Spinal cord (tissue), 10 donors: Measurements from ENCODE around the gene CDH23. TPM values are rescaled to one million over a fixed set of nuclear protein-coding genes. Genes with fewer than 3 reads are reported as not detected.

Experiments
- DNase-seq, 6 donors: peaks; one replicate each; pipeline versions ENCODE4 v3.0.0 to v3.0.0-alpha.2; 2013 to 2015; ENCODE audit warnings: low spot score in 6 of 6, low read depth in 4 of 6
- H3K27ac ChIP-seq: one replicate; pipeline ENCODE4 v1.5.1; 2013; ENCODE audit warnings: low read depth, low read length, control low read depth
- H3K27me3 ChIP-seq: one replicate; pipeline ENCODE4 v1.6.1; 2013; ENCODE audit warnings: low read length; ENCODE audit not compliant: control insufficient read depth, insufficient read depth
- H3K36me3 ChIP-seq: one replicate; pipeline ENCODE4 v1.6.1; 2013; ENCODE audit warnings: low read length; ENCODE audit not compliant: control insufficient read depth, insufficient read depth
- H3K4me1 ChIP-seq: one replicate; pipeline ENCODE4 v1.6.1; 2013; ENCODE audit warnings: low read length; ENCODE audit not compliant: control insufficient read depth, insufficient read depth
- H3K4me3 ChIP-seq: one replicate; pipeline ENCODE4 v1.5.1; 2013; ENCODE audit warnings: low read depth, low read length, control low read depth
- H3K9me3 ChIP-seq: one replicate; pipeline ENCODE4 v1.6.1; 2013; ENCODE audit warnings: low read length; ENCODE audit not compliant: control insufficient read depth, insufficient read depth
- WGBS: methylation state at CpG from one replicate; pipeline ENCODE4 v1.1.5; 2013; ENCODE audit warnings: missing lambda C conversion rate; ENCODE audit not compliant: insufficient coverage; 5-methylcytosine and 5-hydroxymethylcytosine counted together
- polyA plus RNA-seq, 2 donors: library from polyadenylated mRNA; unstranded; fragments of 120-200 nt; gene quantifications; one replicate each; pipeline ENCODE4 v1.2.1, GENCODE V29; 2013; ENCODE audit not compliant: insufficient read length in 2 of 2
- total RNA-seq, 2 donors: library from RNA; depleted of rRNA in 1 of 2; stranded (reverse); fragments of 120-200 nt in 1 of 2; fragments of >200 nt in 1 of 2; gene quantifications; one replicate each; pipeline versions ENCODE4 v1.2.3 to v1.2.4, GENCODE V29; 2013 to 2014
- donor health status: healthy.

The CDH23 gene
- total and polyA plus RNA-seq, 4 donors, result 15.6 to 24.2 (median 19.0) TPM

GRCh38 chr10:71367271-71367670 lies 29.4 kb upstream of the CDH23 start:
- Histone ChIP-seq H3K9me3 (no peaks in the 10 kb centered on the region), H3K4me3 (no peak overlapping the region), H3K27me3 (no peaks in the 10 kb centered on the region), H3K4me1 (no peaks in the 10 kb centered on the region), H3K27ac (no peak overlapping the region), H3K36me3 (peaks cover 4% of the 10 kb centered on the region)
- DNase-seq, result no peak
- WGBS, result 82% methylated on average over 2 of the region's 2 CpGs

GRCh38 chr10:71368176-71368575 lies 28.5 kb upstream of the CDH23 start:
- peaks cover 3% of the 10 kb centered on the region for H3K4me1 ChIP-seq
- no peak overlapping the region for H3K27ac ChIP-seq
- DNase-seq, result no peak
- H3K27me3 ChIP-seq, result no peaks in the 10 kb centered on the region
- no peaks in the 10 kb centered on the region for H3K36me3 ChIP-seq
- no peak overlapping the region for H3K4me3 ChIP-seq
- no peaks in the 10 kb centered on the region for H3K9me3 ChIP-seq
- 89% methylated on average over 1 of the region's 1 CpG for WGBS

- Histone ChIP-seq H3K36me3 (no peaks in the 10 kb centered on the region), H3K27ac (no peak overlapping the region), H3K4me1 (peaks cover 3% of the 10 kb centered on the region), H3K4me3 (no peak overlapping the region), H3K9me3 (no peaks in the 10 kb centered on the region), H3K27me3 (no peaks in the 10 kb centered on the region)
- DNase-seq, result no peak
- WGBS, result no CpG with 5 or more reads among the region's 2 CpGs
Measured at GRCh38 chr10:71368643-71369042, 28.1 kb upstream of the CDH23 start.

GRCh38 chr10:71369602-71370001 lies 27.1 kb upstream of the CDH23 start:
- DNase-seq, result no peak
- no peaks in the 10 kb centered on the region for H3K27me3 ChIP-seq
- 67% methylated on average over 1 of the region's 1 CpG for WGBS

GRCh38 chr10:71370031-71370430 lies 26.7 kb upstream of the CDH23 start:
- no peak overlapping the region for H3K27ac ChIP-seq
- H3K9me3 ChIP-seq, result no peaks in the 10 kb centered on the region
- no CpG with 5 or more reads among the region's 3 CpGs for whole genome bisulfite sequencing
- DNase-seq, result no peak
- no peaks in the 10 kb centered on the region for H3K27me3 ChIP-seq
- peaks cover 3% of the 10 kb centered on the region for H3K4me1 ChIP-seq
- H3K36me3 ChIP-seq, result no peaks in the 10 kb centered on the region
- H3K4me3 ChIP-seq, result no peak overlapping the region

More at GRCh38 chr10:71369602-71370001, 27.1 kb upstream of the CDH23 start:
- Histone ChIP-seq H3K9me3 (no peaks in the 10 kb centered on the region), H3K4me1 (peaks cover 3% of the 10 kb centered on the region), H3K4me3 (no peak overlapping the region), H3K36me3 (no peaks in the 10 kb centered on the region), H3K27ac (no peak overlapping the region)

GRCh38 chr10:71371750-71372166 lies 25.0 kb upstream of the CDH23 start:
- no peak overlapping the region for H3K27ac ChIP-seq
- WGBS, result 79% methylated on average over 5 of the region's 6 CpGs

GRCh38 chr10:71372882-71373495 lies 23.7 kb upstream of the CDH23 start:
- H3K4me1 ChIP-seq, result peaks cover 10% of the 10 kb centered on the region
- no peaks in the 10 kb centered on the region for H3K9me3 ChIP-seq
- H3K4me3 ChIP-seq, result no peak overlapping the region
- no peak for DNase-seq
- H3K27me3 ChIP-seq, result no peaks in the 10 kb centered on the region
- WGBS, result 57% methylated on average over 9 of the region's 10 CpGs
- peak overlapping the region; percentile 52 for H3K27ac ChIP-seq
- no peaks in the 10 kb centered on the region for H3K36me3 ChIP-seq

More at GRCh38 chr10:71371750-71372166, 25.0 kb upstream of the CDH23 start:
- no peaks in the 10 kb centered on the region for H3K27me3 ChIP-seq
- no peaks in the 10 kb centered on the region for H3K36me3 ChIP-seq
- H3K4me3 ChIP-seq, result no peak overlapping the region
- no peaks in the 10 kb centered on the region for H3K9me3 ChIP-seq
- DNase-seq, result no peak
- peaks cover 5% of the 10 kb centered on the region for H3K4me1 ChIP-seq

GRCh38 chr10:71374481-71375233 lies 22.1 kb upstream of the CDH23 start:
- no peaks in the 10 kb centered on the region for H3K9me3 ChIP-seq
- H3K36me3 ChIP-seq, result no peaks in the 10 kb centered on the region
- no peak overlapping the region for H3K4me3 ChIP-seq
- H3K4me1 ChIP-seq, result peaks cover 15% of the 10 kb centered on the region
- DNase-seq, result no peak
- H3K27me3 ChIP-seq, result no peaks in the 10 kb centered on the region
- no peak overlapping the region for H3K27ac ChIP-seq
- WGBS, result 80% methylated on average over 7 of the region's 11 CpGs

GRCh38 chr10:71375952-71376351 lies 20.8 kb upstream of the CDH23 start:
- Histone ChIP-seq H3K4me1 (peaks cover 19% of the 10 kb centered on the region), H3K27me3 (no peaks in the 10 kb centered on the region), H3K4me3 (no peak overlapping the region), H3K9me3 (no peaks in the 10 kb centered on the region), H3K36me3 (no peaks in the 10 kb centered on the region), H3K27ac (peak overlapping the region; percentile 27)
- DNase-seq, result no peak
- WGBS, result 78% methylated on average over 2 of the region's 3 CpGs
